Measurements from ENCODE around the gene BTBD18. TPM values are rescaled to one million over a fixed set of nuclear protein-coding genes. Genes with fewer than 3 reads are reported as not detected.

Gene BTBD18
- total and polyA plus RNA-seq, 2 of the 13 experiments (the other 11 are each of a cell fraction or from before 2014, with no cell fraction given): not detected

GRCh38 chr11:57777969-57778317, 26.3 kb upstream of the BTBD18 start (continued):
- TF ChIP-seq BCLAF1 (IDR thresholded peaks at IDR 0.05) (no peak), ZBTB38 (CRISPR knock-in tag; IDR thresholded peaks at IDR 0.05) (no peak), ATAD3A (CRISPR knock-in tag; IDR thresholded peaks at IDR 0.05) (no peak), NR2C2 (CRISPR knock-in tag; IDR thresholded peaks at IDR 0.05; ENCODE audit: borderline replicate concordance) (no peak), MNT (IDR thresholded peaks at IDR 0.05) (no peak), FOSL2 (CRISPR knock-in tag; IDR thresholded peaks at IDR 0.05) (peak; percentile 44; the same call in 1 of the 2 replicates), ZFP36L2 (CRISPR knock-in tag; IDR thresholded peaks at IDR 0.05) (no peak), ZFP37 (CRISPR knock-in tag; IDR thresholded peaks at IDR 0.05; ENCODE audit: borderline replicate concordance) (no peak), HNF4G (IDR thresholded peaks at IDR 0.05; ENCODE audit: borderline replicate concordance, low read depth, low read length) (peak; percentile 83; the same call in 1 of the 2 replicates), HNF4G (CRISPR knock-in tag; IDR thresholded peaks at IDR 0.05; ENCODE audit: borderline replicate concordance, low read depth) (no peak), SNAPC2 (CRISPR knock-in tag; IDR thresholded peaks at IDR 0.05) (no peak), NR0B2 (CRISPR knock-in tag; IDR thresholded peaks at IDR 0.05) (no peak), SOX5 (CRISPR knock-in tag; IDR thresholded peaks at IDR 0.05; ENCODE audit: borderline replicate concordance) (peak; percentile 74; the same call in 1 of the 2 replicates), KIAA2018 (CRISPR knock-in tag; IDR thresholded peaks at IDR 0.05; ENCODE audit: borderline replicate concordance) (no peak), ZNF512 (CRISPR knock-in tag; IDR thresholded peaks at IDR 0.05) (no peak)

Data from HepG2 (cell line).